ENCODE results near the gene DLGAP1.

Gene DLGAP1

GRCh38 chr18:3461704-3462103 lies 993.4 kb downstream of the DLGAP1 start:
- Histone ChIP-seq H2AFZ (ENCODE audit: low read depth, low read length) (no peak overlapping the region), H3K27ac (ENCODE audit: low read length) (peak overlapping the region; percentile 68), H3K9ac (ENCODE audit: low read length) (no peak overlapping the region), H3K79me2 (ENCODE audit: low read length) (peaks cover 61% of the 10 kb centered on the region), H3K36me3 (replicated peaks; ENCODE audit: low read depth, low read length) (peaks cover 67% of the 10 kb centered on the region), H3K4me1 (ENCODE audit: low read length) (peaks cover 64% of the 10 kb centered on the region), H3K4me2 (ENCODE audit: low read length) (no peak overlapping the region), H3K9me3 (ENCODE audit: insufficient read depth, low read length) (no peaks in the 10 kb centered on the region), H4K20me1 (ENCODE audit: insufficient read depth, low read length) (peaks cover 46% of the 10 kb centered on the region), H3K4me3 (ENCODE audit: low read length) (no peak overlapping the region), H3K27me3 (ENCODE audit: low read depth, low read length) (no peaks in the 10 kb centered on the region)
- TF ChIP-seq, protein P1, sequence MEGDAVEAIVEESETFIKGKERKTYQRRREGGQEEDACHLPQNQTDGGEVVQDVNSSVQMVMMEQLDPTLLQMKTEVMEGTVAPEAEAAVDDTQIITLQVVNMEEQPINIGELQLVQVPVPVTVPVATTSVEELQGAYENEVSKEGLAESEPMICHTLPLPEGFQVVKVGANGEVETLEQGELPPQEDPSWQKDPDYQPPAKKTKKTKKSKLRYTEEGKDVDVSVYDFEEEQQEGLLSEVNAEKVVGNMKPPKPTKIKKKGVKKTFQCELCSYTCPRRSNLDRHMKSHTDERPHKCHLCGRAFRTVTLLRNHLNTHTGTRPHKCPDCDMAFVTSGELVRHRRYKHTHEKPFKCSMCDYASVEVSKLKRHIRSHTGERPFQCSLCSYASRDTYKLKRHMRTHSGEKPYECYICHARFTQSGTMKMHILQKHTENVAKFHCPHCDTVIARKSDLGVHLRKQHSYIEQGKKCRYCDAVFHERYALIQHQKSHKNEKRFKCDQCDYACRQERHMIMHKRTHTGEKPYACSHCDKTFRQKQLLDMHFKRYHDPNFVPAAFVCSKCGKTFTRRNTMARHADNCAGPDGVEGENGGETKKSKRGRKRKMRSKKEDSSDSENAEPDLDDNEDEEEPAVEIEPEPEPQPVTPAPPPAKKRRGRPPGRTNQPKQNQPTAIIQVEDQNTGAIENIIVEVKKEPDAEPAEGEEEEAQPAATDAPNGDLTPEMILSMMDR (IDR thresholded peaks at IDR 0.05; ENCODE audit: low read depth, low read length), result no peak

- H4K20me1 ChIP-seq (ENCODE audit: insufficient read depth, low read length), result peaks cover 54% of the 10 kb centered on the region
- H3K9me3 ChIP-seq (ENCODE audit: insufficient read depth, low read length), result no peaks in the 10 kb centered on the region
- no peak overlapping the region for H3K9ac ChIP-seq (ENCODE audit: low read length)
- H3K4me1 ChIP-seq (ENCODE audit: low read length), result peaks cover 64% of the 10 kb centered on the region
- H3K27ac ChIP-seq (ENCODE audit: low read length), result no peak overlapping the region; the same call in 1 of the 2 replicates
- H3K79me2 ChIP-seq (ENCODE audit: low read length), result peaks cover 69% of the 10 kb centered on the region
- H3K36me3 ChIP-seq (replicated peaks; ENCODE audit: low read depth, low read length), result peaks cover 75% of the 10 kb centered on the region
- H3K4me3 ChIP-seq (ENCODE audit: low read length), result no peak overlapping the region
- H3K27me3 ChIP-seq (ENCODE audit: low read depth, low read length), result no peaks in the 10 kb centered on the region
- no peak overlapping the region for H2AFZ ChIP-seq (ENCODE audit: low read depth, low read length)
- TF ChIP-seq, protein P1 (IDR thresholded peaks at IDR 0.05; ENCODE audit: low read depth, low read length), result no peak
- no peak for TF ChIP-seq EZH2phosphoT487 (IDR thresholded peaks at IDR 0.05; ENCODE audit: low read depth)
- H3K4me2 ChIP-seq (ENCODE audit: low read length), result no peak overlapping the region
These were observed 994.2 kb downstream of the DLGAP1 start for GRCh38 chr18:3460823-3461398.

GRCh38 chr18:3458952-3459853 lies 995.9 kb downstream of the DLGAP1 start:
- peaks cover 80% of the 10 kb centered on the region for H3K79me2 ChIP-seq (ENCODE audit: low read length)
- H3K4me3 ChIP-seq (ENCODE audit: low read length), result peak overlapping the region; percentile 31
- H3K9me3 ChIP-seq (ENCODE audit: insufficient read depth, low read length), result no peaks in the 10 kb centered on the region
- H2AFZ ChIP-seq (ENCODE audit: low read depth, low read length), result no peak overlapping the region
- H3K9ac ChIP-seq (ENCODE audit: low read length), result 0 out of 2 replicates have a peak overlapping the region, but pooled peaks have one; percentile 11
- peak overlapping the region; percentile 41 for H3K4me2 ChIP-seq (ENCODE audit: low read length)
- peaks cover 71% of the 10 kb centered on the region for H4K20me1 ChIP-seq (ENCODE audit: insufficient read depth, low read length)
- H3K27me3 ChIP-seq (ENCODE audit: low read depth, low read length), result no peaks in the 10 kb centered on the region
- H3K36me3 ChIP-seq (replicated peaks; ENCODE audit: low read depth, low read length), result peaks cover 84% of the 10 kb centered on the region
- H3K27ac ChIP-seq (ENCODE audit: low read length), result peak overlapping the region; percentile 55
- TF ChIP-seq, protein P1 (IDR thresholded peaks at IDR 0.05; ENCODE audit: low read depth, low read length), result no peak
- no peak for TF ChIP-seq EZH2phosphoT487 (IDR thresholded peaks at IDR 0.05; ENCODE audit: low read depth)
- peaks cover 63% of the 10 kb centered on the region for H3K4me1 ChIP-seq (ENCODE audit: low read length)

DNA sequence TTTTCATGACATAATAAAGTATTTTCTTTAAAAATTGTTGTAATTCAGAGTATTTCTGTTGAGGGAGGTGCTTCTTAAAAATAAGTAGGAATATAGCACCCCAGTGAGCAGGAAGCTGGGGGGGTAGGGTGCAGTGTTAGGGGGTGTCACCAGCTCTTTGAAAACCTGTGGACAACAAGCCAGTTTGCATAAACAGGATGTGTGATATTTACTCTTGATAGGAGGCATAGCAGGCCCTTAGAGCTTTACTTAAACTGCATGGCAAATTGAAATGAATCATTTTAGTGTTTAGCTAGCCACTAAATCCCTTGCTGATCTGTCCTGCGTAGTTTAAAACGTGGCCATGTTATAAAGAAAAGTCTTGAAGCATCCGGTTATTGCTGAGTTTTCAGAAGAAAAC lies 996.7 kb downstream of the DLGAP1 start:
- Histone ChIP-seq H2AFZ (ENCODE audit: low read depth, low read length) (no peak overlapping the region), H3K36me3 (replicated peaks; ENCODE audit: low read depth, low read length) (peaks cover 84% of the 10 kb centered on the region), H3K27me3 (ENCODE audit: low read depth, low read length) (no peaks in the 10 kb centered on the region), H3K79me2 (ENCODE audit: low read length) (peaks cover 87% of the 10 kb centered on the region), H4K20me1 (ENCODE audit: insufficient read depth, low read length) (peaks cover 78% of the 10 kb centered on the region), H3K27ac (ENCODE audit: low read length) (peak overlapping the region; percentile 55), H3K4me1 (ENCODE audit: low read length) (peaks cover 67% of the 10 kb centered on the region), H3K9ac (ENCODE audit: low read length) (0 out of 2 replicates have a peak overlapping the region, but pooled peaks have one; percentile 11), H3K4me2 (ENCODE audit: low read length) (peak overlapping the region; percentile 41), H3K4me3 (ENCODE audit: low read length) (peak overlapping the region; percentile 31), H3K9me3 (ENCODE audit: insufficient read depth, low read length) (no peaks in the 10 kb centered on the region)
- no peak for TF ChIP-seq EZH2phosphoT487 (IDR thresholded peaks at IDR 0.05; ENCODE audit: low read depth)
- TF ChIP-seq, protein P1 (IDR thresholded peaks at IDR 0.05; ENCODE audit: low read depth, low read length), result no peak
